CD14-positive monocyte (primary cell): Measurements from ENCODE around the gene AGO3. TPM values are rescaled to one million over a fixed set of nuclear protein-coding genes. Genes with fewer than 3 reads are reported as not detected.

ENCODE experiments used
- DNase-seq, 3 donors: peaks; one replicate each; pipeline ENCODE4 v3.0.0-alpha.2; 2011 to 2022
- H2AFZ ChIP-seq: 2 replicates; pipeline ENCODE4 v1.6.0; 2012; ENCODE audit warnings: mild to moderate bottlenecking, low read depth, low read length, inconsistent platforms; ENCODE audit not compliant: insufficient read depth, poor library complexity, severe bottlenecking
- H3K27ac ChIP-seq, 2 donors: 1 replicate in 1 of 2; 2 replicates in 1 of 2; pipeline ENCODE4 v1.5.1; 2012 to 2013; ENCODE audit warnings: low read length in 2 of 2, control low read depth in 1 of 2, inconsistent platforms in 1 of 2, low read depth in 1 of 2, mild to moderate bottlenecking in 1 of 2
- H3K27me3 ChIP-seq, 2 donors: one replicate each; pipeline versions ENCODE4 v1.6.0 to v1.6.1; 2011 to 2013; ENCODE audit warnings: low read length in 2 of 2; ENCODE audit not compliant: control insufficient read depth in 2 of 2, insufficient read depth in 2 of 2
- H3K36me3 ChIP-seq, 2 donors: replicated peaks in 1 of 2; 1 replicate in 1 of 2; 2 replicates in 1 of 2; pipeline versions ENCODE4 v1.5.1 to v1.6.1; 2012 to 2013; ENCODE audit warnings: low read length in 2 of 2, control low read depth in 1 of 2, inconsistent platforms in 1 of 2, mild to moderate bottlenecking in 1 of 2; ENCODE audit not compliant: insufficient read depth in 2 of 2, control insufficient read depth in 1 of 2
- H3K4me1 ChIP-seq, 2 donors: 1 replicate in 1 of 2; 2 replicates in 1 of 2; pipeline versions ENCODE4 v1.5.1 to v1.6.1; 2012 to 2013; ENCODE audit warnings: low read length in 2 of 2, control low read depth in 1 of 2, inconsistent platforms in 1 of 2, mild to moderate bottlenecking in 1 of 2, moderate library complexity in 1 of 2; ENCODE audit not compliant: insufficient read depth in 2 of 2, control insufficient read depth in 1 of 2
- H3K4me2 ChIP-seq: replicated peaks from 2 replicates; pipeline ENCODE3; 2012; ENCODE audit warnings: low read length, moderate library complexity, mild to moderate bottlenecking; ENCODE audit not compliant: poor library complexity, severe bottlenecking; ENCODE audit errors: extremely low read depth
- H3K4me3 ChIP-seq, 3 experiments: fragments of 200-600 bp in 1 of 3; sonication (generic) in 1 of 3; replicated peaks in 1 of 3; 1 replicate in 2 of 3; 2 replicates in 1 of 3; pipeline ENCODE4 v1.5.1; 2011 to 2013; ENCODE audit warnings: low read length in 3 of 3, mild to moderate bottlenecking in 3 of 3, control low read depth in 2 of 3, low read depth in 2 of 3, inconsistent platforms in 1 of 3, moderate library complexity in 1 of 3
- H3K79me2 ChIP-seq: 2 replicates; pipeline ENCODE4 v1.6.0; 2012; ENCODE audit warnings: mild to moderate bottlenecking, control low read depth, inconsistent platforms, low read length, moderate library complexity; ENCODE audit not compliant: insufficient read depth
- H3K9ac ChIP-seq: 2 replicates; pipeline ENCODE4 v1.6.0; 2017; ENCODE audit warnings: low read length, mild to moderate bottlenecking; ENCODE audit not compliant: insufficient read depth, poor library complexity, severe bottlenecking
- H3K9me3 ChIP-seq, 2 donors: replicated peaks in 1 of 2; 1 replicate in 1 of 2; 2 replicates in 1 of 2; pipeline versions ENCODE4 v1.5.1 to v1.6.1; 2012 to 2013; ENCODE audit warnings: low read length in 2 of 2, control low read depth in 1 of 2; ENCODE audit not compliant: control insufficient read depth in 1 of 2, insufficient read depth in 1 of 2
- H4K20me1 ChIP-seq: 2 replicates; pipeline ENCODE4 v1.6.0; 2012; ENCODE audit warnings: mild to moderate bottlenecking, low read length, control low read depth, moderate library complexity; ENCODE audit not compliant: insufficient read depth
- H3K27ac Mint-ChIP-seq, 7 donors: one replicate each; pipeline ENCODE4 v1.8.0; 2020; ENCODE audit warnings: mild to moderate bottlenecking in 7 of 7, mixed read lengths in 7 of 7, moderate library complexity in 6 of 7, inconsistent platforms in 2 of 7
- H3K27me3 Mint-ChIP-seq, 3 donors: one replicate each; pipeline ENCODE4 v1.8.0; 2021 to 2022; ENCODE audit warnings: low read depth in 3 of 3, mild to moderate bottlenecking in 3 of 3, mixed read lengths in 3 of 3, moderate library complexity in 3 of 3, inconsistent platforms in 1 of 3
- H3K36me3 Mint-ChIP-seq, 2 donors: one replicate each; pipeline ENCODE4 v1.8.0; 2020; ENCODE audit warnings: mixed read lengths in 2 of 2, inconsistent platforms in 1 of 2, mild to moderate bottlenecking in 1 of 2
- H3K4me1 Mint-ChIP-seq: one replicate; pipeline ENCODE4 v1.8.0; 2020; ENCODE audit warnings: mild to moderate bottlenecking, mixed read lengths
- H3K4me3 Mint-ChIP-seq, 2 donors: one replicate each; pipeline ENCODE4 v1.8.0; 2020; ENCODE audit warnings: mild to moderate bottlenecking in 2 of 2, mixed read lengths in 2 of 2, moderate library complexity in 1 of 2
- H3K9me3 Mint-ChIP-seq, 7 donors: one replicate each; pipeline ENCODE4 v1.8.0; 2020 to 2022; ENCODE audit warnings: mixed read lengths in 7 of 7, mild to moderate bottlenecking in 6 of 7, moderate library complexity in 6 of 7, inconsistent platforms in 2 of 7
- CTCF ChIP-seq: fragments of 200-600 bp; IDR thresholded peaks from one replicate; pipeline ENCODE4 v1.8.0; 2022; ENCODE audit warnings: antibody characterized with exemption, mild to moderate bottlenecking
- WGBS: methylation state at CpG from one replicate; pipeline ENCODE4 v1.1.5; 2013; ENCODE audit warnings: missing lambda C conversion rate; ENCODE audit not compliant: insufficient coverage; 5-methylcytosine and 5-hydroxymethylcytosine counted together
- intact Hi-C, 2 donors: fragments of 100-400 bp; cut with micrococcal nuclease; formaldehyde crosslinking; loops; one replicate each; pipeline versions ENCODE4 v1.15.0 to v1.15.1; 2023
- polyA plus RNA-seq, 3 donors: library from polyadenylated mRNA; depleted of rRNA in 1 of 3; unstranded in 2 of 3; stranded (reverse) in 1 of 3; fragments of 300-500 nt in 2 of 3; fragments of >200 nt in 1 of 3; fragmentation: Illumina TruSeq in 2 of 3; gene quantifications; 1 replicate in 2 of 3; 2 replicates in 1 of 3; pipeline ENCODE4 v1.2.3, GENCODE V29; 2012 to 2021

AGO3 gene
- polyA plus RNA-seq, 3 donors, result 6.3 to 9.0 (median 8.3) TPM

DNA sequence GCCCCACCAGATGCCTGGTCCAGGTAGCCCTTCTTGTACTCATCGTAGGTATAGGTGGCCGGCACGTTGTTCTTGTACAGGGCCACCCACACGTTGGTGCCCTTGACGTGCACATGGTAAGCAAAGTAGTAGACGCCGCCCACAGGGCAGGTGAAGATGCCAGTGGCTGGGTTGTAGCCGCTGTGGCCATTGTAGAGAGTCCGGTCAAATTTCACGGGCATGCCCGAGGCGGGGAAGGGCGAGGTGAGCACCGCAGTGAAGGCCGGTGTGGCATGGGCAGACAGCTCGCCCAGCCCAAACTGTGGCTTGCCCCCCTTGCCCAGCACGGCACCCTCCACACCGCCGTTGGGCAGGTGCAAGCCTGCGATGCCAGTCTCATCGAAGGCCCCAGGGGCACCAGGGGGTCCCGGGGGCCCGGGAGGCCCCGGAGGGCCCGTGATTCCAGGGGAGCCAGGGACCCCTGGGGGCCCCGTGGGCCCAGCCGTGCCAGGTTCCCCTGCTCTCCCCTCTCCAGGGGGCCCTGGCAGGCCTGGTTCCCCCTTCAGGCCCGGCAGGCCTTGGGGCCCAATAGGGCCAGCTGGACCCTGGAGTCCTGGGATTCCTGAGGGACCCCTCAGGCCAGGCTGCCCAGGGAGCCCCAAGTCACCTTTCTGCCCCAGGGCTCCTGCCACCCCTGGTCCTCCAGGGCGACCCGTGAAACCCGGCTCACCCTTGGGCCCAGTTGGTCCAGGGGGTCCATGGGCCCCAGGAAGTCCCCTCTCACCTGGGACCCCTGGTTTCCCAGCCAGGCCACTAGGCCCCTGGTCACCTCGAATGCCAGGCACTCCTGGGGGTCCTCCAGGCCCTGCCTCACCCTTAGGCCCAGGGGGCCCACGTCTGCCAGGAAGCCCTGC, 167.0 kb downstream of the AGO3 start:
- no peak for TF ChIP-seq CTCF
- Histone ChIP-seq H3K27ac (no peak overlapping the region), H3K36me3 (peaks cover 24 to 39% of the 10 kb centered on the region in 2 donors), H3K79me2 (peaks cover 4% of the 10 kb centered on the region), H3K4me1 (peaks cover 38 to 43% of the 10 kb centered on the region in 2 donors), H4K20me1 (no peaks in the 10 kb centered on the region), H3K27me3 (no peaks in the 10 kb centered on the region), H3K4me2 (no peak overlapping the region), H2AFZ (no peak overlapping the region), H3K9ac (no peak overlapping the region), H3K4me3 (no peak overlapping the region), H3K9me3 (no peaks in the 10 kb centered on the region)
- 97% methylated on average over 33 of the region's 33 CpGs for WGBS
- Mint-ChIP-seq H3K27ac (peak overlapping the region in 2 of 7 donors; percentile 30 to 37), H3K9me3 (peaks cover 0 to 4% (median 0%) of the 10 kb centered on the region in 7 donors), H3K4me1 (peaks cover 44% of the 10 kb centered on the region), H3K27me3 (peaks cover 0 to 6% (median 1%) of the 10 kb centered on the region in 3 donors), H3K36me3 (peaks cover 24 to 39% of the 10 kb centered on the region in 2 donors), H3K4me3 (no peak overlapping the region)
- DNase-seq, result no peak
- intact Hi-C loops, result loop anchor here (2.0 to 5.0 kb wide), 2 partner anchors 89 to 91 kb away; no protein-coding TSS in a partner anchor

DNA sequence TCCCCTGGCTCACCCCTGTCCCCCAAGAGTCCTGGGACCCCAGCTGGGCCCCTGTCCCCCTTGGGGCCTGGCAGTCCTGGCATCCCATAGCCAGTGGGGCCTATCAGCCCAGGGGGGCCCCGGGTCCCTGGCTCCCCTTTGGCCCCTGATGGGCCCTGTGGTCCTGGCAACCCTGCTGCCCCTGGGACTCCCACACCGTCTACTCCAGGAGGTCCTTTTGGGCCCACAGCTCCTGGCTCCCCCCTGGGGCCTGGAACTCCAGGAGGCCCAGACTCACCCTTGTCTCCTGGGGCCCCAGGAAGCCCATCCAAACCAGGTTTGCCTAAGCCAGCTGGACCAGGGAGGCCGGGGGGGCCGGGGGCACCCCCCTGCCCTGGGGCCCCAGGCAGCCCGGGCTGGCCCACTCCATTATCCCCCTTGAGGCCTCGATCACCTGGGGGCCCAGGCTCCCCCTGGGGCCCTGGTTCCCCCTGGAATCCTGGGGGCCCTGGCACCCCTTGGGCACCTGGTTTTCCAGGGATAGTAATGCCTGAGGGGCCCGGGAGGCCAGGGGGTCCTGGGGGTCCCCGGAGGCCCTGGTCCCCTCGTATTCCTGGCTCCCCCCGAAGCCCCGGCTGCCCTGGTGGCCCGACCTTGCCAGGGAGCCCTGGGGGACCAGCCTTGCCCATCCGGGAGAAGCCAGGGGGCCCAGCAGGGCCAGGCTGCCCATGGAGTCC, 167.9 kb downstream of the AGO3 start:
- Histone ChIP-seq H3K27me3 (no peaks in the 10 kb centered on the region), H3K9me3 (no peaks in the 10 kb centered on the region), H4K20me1 (no peaks in the 10 kb centered on the region), H3K79me2 (no peaks in the 10 kb centered on the region), H3K36me3 (peaks cover 15 to 30% of the 10 kb centered on the region in 2 donors), H3K9ac (peak overlapping the region; percentile 15), H3K4me1 (peaks cover 30 to 36% of the 10 kb centered on the region in 2 donors), H3K27ac (peak overlapping the region in 1 of 2 donors; percentile 26), H3K4me2 (no peak overlapping the region), H3K4me3 (no peak overlapping the region), H2AFZ (no peak overlapping the region)
- TF ChIP-seq CTCF, result no peak
- no peak for DNase-seq
- WGBS, result 97% methylated on average over 12 of the region's 13 CpGs
- no peak overlapping the region for H3K27ac Mint-ChIP-seq
- peaks cover 39% of the 10 kb centered on the region for H3K4me1 Mint-ChIP-seq
- H3K9me3 Mint-ChIP-seq, result peaks cover 0 to 4% (median 0%) of the 10 kb centered on the region in 7 donors
- intact Hi-C loops, result loop anchor here (2.0 to 5.0 kb wide), 2 partner anchors 88 to 90 kb away; no protein-coding TSS in a partner anchor
- peaks cover 0 to 6% (median 1%) of the 10 kb centered on the region in 3 donors for H3K27me3 Mint-ChIP-seq
- peaks cover 15 to 30% of the 10 kb centered on the region in 2 donors for H3K36me3 Mint-ChIP-seq
- H3K4me3 Mint-ChIP-seq, result no peak overlapping the region
